GM12878 (cell line): ENCODE results near the gene OR6M1. TPM values are rescaled to one million over a fixed set of nuclear protein-coding genes. Genes with fewer than 3 reads are reported as not detected.

ENCODE experiments used
- ATAC-seq: fragments of 200-7000 bp; cut with Tn5 transposase; 3 replicates; pipeline ENCODE4 v1.9.1; 2020; ENCODE audit warnings: mild to moderate bottlenecking, moderate library complexity
- BruUV-seq: library from RNA; stranded (reverse); fragments of 400-500 nt; replicated peaks from 2 replicates; lab custom pipeline; 2021; lab: Mats Ljungman, UMichigan
- CTCF ChIA-PET: fragments of 300-600 bp; sonication (Branson Sonifier 250); formaldehyde crosslinking; extraction: SDS; loops from one replicate; lab custom pipeline; 2021; ENCODE audit warnings: inconsistent platforms; lab: Yijun Ruan, JAX
- POLR2A ChIA-PET: fragments of 350-600 bp; formaldehyde crosslinking; extraction: SDS; loops from one replicate; lab custom pipeline; 2021; ENCODE audit warnings: inconsistent platforms; lab: Charles Lee
- RAD21 ChIA-PET: fragments of 300-600 bp; sonication (Branson Sonifier 250); formaldehyde crosslinking; loops from one replicate; lab custom pipeline; 2023; ENCODE audit warnings: antibody characterized with exemption; ENCODE audit not compliant: unreplicated experiment; lab: Charles Lee
- SMC1A ChIA-PET: fragments of 300-600 bp; sonication (Branson Sonifier 250); formaldehyde crosslinking; loops from one replicate; lab custom pipeline; 2023; ENCODE audit not compliant: unreplicated experiment, uncharacterized antibody; lab: Charles Lee
- DNase-seq: peaks from one replicate; pipeline ENCODE4 v3.0.0-alpha.2; 2011; ENCODE audit warnings: low read depth, low spot score
- FAIRE-seq: peaks from 3 replicates; lab custom pipeline; 2011; peaks lifted over from hg19 to GRCh38; lab: Jason Lieb, UNC
- H2AFZ ChIP-seq: 2 replicates; pipeline ENCODE4 v1.6.0; 2011; ENCODE audit warnings: low read depth, low read length, control low read depth; ENCODE audit not compliant: control insufficient read depth
- H3K27ac ChIP-seq: 2 replicates; pipeline ENCODE4 v1.5.1; 2011; ENCODE audit warnings: control low read depth; ENCODE audit not compliant: control insufficient read depth, insufficient read depth
- H3K27me3 ChIP-seq, 2 experiments: replicated peaks in 1 of 2; 2 replicates each; pipeline versions ENCODE4 v1.6.0 to v1.6.1; 2011; ENCODE audit warnings: low read length in 1 of 2; ENCODE audit not compliant: control insufficient read depth in 2 of 2, insufficient read depth in 2 of 2
- H3K36me3 ChIP-seq, 2 experiments: 2 replicates each; pipeline ENCODE4 v1.5.1; 2011; ENCODE audit warnings: low read length in 1 of 2; ENCODE audit not compliant: control insufficient read depth in 2 of 2, insufficient read depth in 2 of 2
- H3K4me1 ChIP-seq: 2 replicates; pipeline ENCODE4 v1.6.1; 2011; ENCODE audit warnings: mild to moderate bottlenecking, low read length, moderate library complexity, mixed read lengths; ENCODE audit not compliant: control insufficient read depth, insufficient read depth
- H3K4me2 ChIP-seq: 2 replicates; pipeline ENCODE4 v1.6.0; 2011; ENCODE audit warnings: control low read depth; ENCODE audit not compliant: control insufficient read depth, insufficient read depth
- H3K4me3 ChIP-seq: fragments of 200-600 bp; sonication (generic); 2 replicates; pipeline ENCODE4 v1.5.1; 2016
- H3K79me2 ChIP-seq: 2 replicates; pipeline ENCODE4 v1.6.0; 2011; ENCODE audit warnings: low read length; ENCODE audit not compliant: control insufficient read depth, insufficient read depth
- H3K9ac ChIP-seq: 2 replicates; pipeline ENCODE4 v1.8.0; 2011; ENCODE audit warnings: low read length, control low read depth, mixed read lengths; ENCODE audit not compliant: control insufficient read depth, insufficient read depth
- H3K9me3 ChIP-seq: replicated peaks from 3 replicates; pipeline ENCODE4 v1.5.1; 2011; ENCODE audit warnings: mild to moderate bottlenecking, low read length; ENCODE audit not compliant: control insufficient read depth, insufficient read depth
- H4K20me1 ChIP-seq: 2 replicates; pipeline ENCODE4 v1.6.0; 2011; ENCODE audit not compliant: control insufficient read depth, insufficient read depth
- CHD4 ChIP-seq: fragments of 200-600 bp; sonication (generic); IDR thresholded peaks from 2 replicates; pipeline ENCODE4 v1.6.1; 2016; ENCODE audit warnings: mild to moderate bottlenecking
- CREB1 ChIP-seq: IDR thresholded peaks from 2 replicates; pipeline ENCODE4 v1.6.1; 2012; ENCODE audit warnings: low read depth, mild to moderate bottlenecking, inconsistent platforms
- EGR1 ChIP-seq, 2 experiments: IDR thresholded peaks; 1 replicate in 1 of 2; 2 replicates in 1 of 2; pipeline ENCODE4 v1.6.1; 2011 to 2012; ENCODE audit warnings: low read depth in 2 of 2, low read length in 2 of 2, borderline replicate concordance in 1 of 2, mild to moderate bottlenecking in 1 of 2, moderate library complexity in 1 of 2
- MXI1 ChIP-seq: fragments of 150-350 bp; IDR thresholded peaks from 2 replicates; pipeline ENCODE4 v1.6.1; 2011; ENCODE audit warnings: low read depth, mild to moderate bottlenecking, inconsistent platforms, low read length, improper control_type of control experiment
- SREBF1 ChIP-seq: IDR thresholded peaks from 2 replicates; pipeline ENCODE4 v1.6.1; 2012; ENCODE audit warnings: mild to moderate bottlenecking, low read length
- USF1 ChIP-seq: IDR thresholded peaks from 2 replicates; pipeline ENCODE4 v1.6.1; 2011; ENCODE audit warnings: borderline replicate concordance, low read depth, mild to moderate bottlenecking, moderate library complexity, mixed read lengths, low read length; ENCODE audit not compliant: insufficient read depth; ENCODE audit errors: extremely low read length
- YY1 ChIP-seq: IDR thresholded peaks from 2 replicates; pipeline ENCODE4 v1.6.1; 2011; ENCODE audit warnings: low read depth, mild to moderate bottlenecking, low read length
- ZNF384 ChIP-seq: IDR thresholded peaks from 2 replicates; pipeline ENCODE4 v1.6.1; 2012; ENCODE audit warnings: low read depth, mild to moderate bottlenecking, low read length, improper control_type of control experiment, borderline replicate concordance
- WGBS: methylation state at CpG from one replicate; pipeline ENCODE4 v1.1.6; 2016; ENCODE audit warnings: low lambda C conversion rate; ENCODE audit not compliant: insufficient replicate concordance, insufficient coverage; ENCODE audit errors: missing lambda C conversion rate; 5-methylcytosine and 5-hydroxymethylcytosine counted together
- in situ Hi-C: fragments of 300-500 bp; cut with MboI; formaldehyde crosslinking; loops from 9 replicates; pipeline ENCODE4 v1.14.3; 2018; ENCODE audit warnings: mixed read lengths
- intact Hi-C: fragments of 100-400 bp; cut with micrococcal nuclease; formaldehyde crosslinking; loops from one replicate; pipeline ENCODE4 v1.14.2; 2022; ENCODE audit not compliant: unreplicated experiment
- polyA plus RNA-seq, 11 experiments: library from polyadenylated mRNA; depleted of rRNA in 4 of 11; unstranded in 6 of 11; stranded (reverse) in 5 of 11; fragments of >200 nt; fragmentation: Nextera tagmentation in 4 of 11; fragmentation: Illumina TruSeq in 1 of 11; extraction: Ambion mirVana in 4 of 11; extraction: Trizol in 1 of 11; gene quantifications; 1 replicate in 1 of 11; 2 replicates in 10 of 11; pipeline versions ENCODE4 v1.2.1 to v1.2.3, GENCODE V29; 2011 to 2016; ENCODE audit warnings: inconsistent platforms in 2 of 11, missing spikeins in 2 of 11, low read depth in 1 of 11
- total RNA-seq, 4 experiments: library from RNA; depleted of rRNA in 3 of 4; stranded (reverse); fragments of >200 nt in 3 of 4; fragmentation: Illumina TruSeq in 1 of 4; extraction: Trizol in 1 of 4; gene quantifications; 2 replicates each; pipeline versions ENCODE4 v1.2.1 to v1.2.3, GENCODE V29; 2013 to 2021
- TF ChIP-seq, protein P1 (sequence below): IDR thresholded peaks from 2 replicates; pipeline ENCODE4 v1.6.1; 2012; ENCODE audit warnings: improper control_type of control experiment, low read depth, low read length; ENCODE audit not compliant: insufficient replicate concordance

Gene OR6M1
- total and polyA plus RNA-seq, 10 of the 15 experiments (the other 5 are each of a cell fraction or from before 2014, with no cell fraction given) = not detected

- TF ChIP-seq, protein P1, sequence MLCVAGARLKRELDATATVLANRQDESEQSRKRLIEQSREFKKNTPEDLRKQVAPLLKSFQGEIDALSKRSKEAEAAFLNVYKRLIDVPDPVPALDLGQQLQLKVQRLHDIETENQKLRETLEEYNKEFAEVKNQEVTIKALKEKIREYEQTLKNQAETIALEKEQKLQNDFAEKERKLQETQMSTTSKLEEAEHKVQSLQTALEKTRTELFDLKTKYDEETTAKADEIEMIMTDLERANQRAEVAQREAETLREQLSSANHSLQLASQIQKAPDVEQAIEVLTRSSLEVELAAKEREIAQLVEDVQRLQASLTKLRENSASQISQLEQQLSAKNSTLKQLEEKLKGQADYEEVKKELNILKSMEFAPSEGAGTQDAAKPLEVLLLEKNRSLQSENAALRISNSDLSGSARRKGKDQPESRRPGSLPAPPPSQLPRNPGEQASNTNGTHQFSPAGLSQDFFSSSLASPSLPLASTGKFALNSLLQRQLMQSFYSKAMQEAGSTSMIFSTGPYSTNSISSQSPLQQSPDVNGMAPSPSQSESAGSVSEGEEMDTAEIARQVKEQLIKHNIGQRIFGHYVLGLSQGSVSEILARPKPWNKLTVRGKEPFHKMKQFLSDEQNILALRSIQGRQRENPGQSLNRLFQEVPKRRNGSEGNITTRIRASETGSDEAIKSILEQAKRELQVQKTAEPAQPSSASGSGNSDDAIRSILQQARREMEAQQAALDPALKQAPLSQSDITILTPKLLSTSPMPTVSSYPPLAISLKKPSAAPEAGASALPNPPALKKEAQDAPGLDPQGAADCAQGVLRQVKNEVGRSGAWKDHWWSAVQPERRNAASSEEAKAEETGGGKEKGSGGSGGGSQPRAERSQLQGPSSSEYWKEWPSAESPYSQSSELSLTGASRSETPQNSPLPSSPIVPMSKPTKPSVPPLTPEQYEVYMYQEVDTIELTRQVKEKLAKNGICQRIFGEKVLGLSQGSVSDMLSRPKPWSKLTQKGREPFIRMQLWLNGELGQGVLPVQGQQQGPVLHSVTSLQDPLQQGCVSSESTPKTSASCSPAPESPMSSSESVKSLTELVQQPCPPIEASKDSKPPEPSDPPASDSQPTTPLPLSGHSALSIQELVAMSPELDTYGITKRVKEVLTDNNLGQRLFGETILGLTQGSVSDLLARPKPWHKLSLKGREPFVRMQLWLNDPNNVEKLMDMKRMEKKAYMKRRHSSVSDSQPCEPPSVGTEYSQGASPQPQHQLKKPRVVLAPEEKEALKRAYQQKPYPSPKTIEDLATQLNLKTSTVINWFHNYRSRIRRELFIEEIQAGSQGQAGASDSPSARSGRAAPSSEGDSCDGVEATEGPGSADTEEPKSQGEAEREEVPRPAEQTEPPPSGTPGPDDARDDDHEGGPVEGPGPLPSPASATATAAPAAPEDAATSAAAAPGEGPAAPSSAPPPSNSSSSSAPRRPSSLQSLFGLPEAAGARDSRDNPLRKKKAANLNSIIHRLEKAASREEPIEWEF = no peak
Measured at GRCh38 chr11:123778511-123778910, 27.6 kb downstream of the OR6M1 start (continued).

- Histone ChIP-seq H4K20me1 (no peaks in the 10 kb centered on the region), H3K9me3 (no peaks in the 10 kb centered on the region; the same call in 2 of the 3 replicates), H3K4me3 (no peak overlapping the region), H3K9ac (no peak overlapping the region), H3K27ac (no peak overlapping the region), H3K4me1 (no peaks in the 10 kb centered on the region), H3K36me3 (no peaks in the 10 kb centered on the region), H3K27me3 (no peaks in the 10 kb centered on the region), H2AFZ (no peak overlapping the region), H3K4me2 (no peak overlapping the region), H3K79me2 (no peaks in the 10 kb centered on the region)
- FAIRE-seq (no peak), DNase-seq (no peak), ATAC-seq (no peak)
- no TSS peak for BruUV-seq
- WGBS = under 1% methylated on average over 4 of the region's 4 CpGs
- TF ChIP-seq CHD4 (no peak), MXI1 (no peak), YY1 (no peak), CREB1 (no peak), ZNF384 (no peak), SREBF1 (no peak), USF1 (no peak), EGR1 (IDR thresholded peaks at IDR 0.05; ENCODE audit: borderline replicate concordance in 1 of 2, low read depth in 2 of 2, low read length in 2 of 2) (no peak)
- ChIA-PET CTCF (no interaction called here), SMC1A (no interaction called here), POLR2A (no interaction called here), RAD21 (interaction anchor here (0.6 kb wide), 1 partner anchor 626 kb away, joined by 3 read pairs; no protein-coding TSS in a partner anchor)
- in situ Hi-C loops = no loop called here
- intact Hi-C loops = no loop called here
Measured at GRCh38 chr11:123775715-123776549, 30.2 kb downstream of the OR6M1 start.
